ENCODE measurements around the gene AHCYL2.

Gene AHCYL2

GRCh38 chr7:129433847-129434674 lies 209.2 kb downstream of the AHCYL2 start, which contains the start of gene STRIP2:
Gene STRIP2 (plus strand): TSS chr7:129434432. CDS start chr7:129434473, 41 bp downstream.
- TF ChIP-seq CTCF (conservative IDR thresholded peaks at IDR 0.05; ENCODE audit: low read length), result peak; percentile 22; the same call in 1 of the 2 replicates
- peak within 1 kb of the TSS; percentile 87 for H3K4me3 ChIP-seq (ENCODE audit: low read length)
- DNase-seq (ENCODE audit: low read depth), result peak; percentile 62

GRCh38 chr7:129434675-129435318 lies 210.0 kb downstream of the AHCYL2 start:
- peak overlapping the region; percentile 87 for H3K4me3 ChIP-seq (ENCODE audit: low read length)
- no peak for TF ChIP-seq CTCF (conservative IDR thresholded peaks at IDR 0.05; ENCODE audit: low read length)
- DNase-seq (ENCODE audit: low read depth), result no peak

- TF ChIP-seq CTCF (conservative IDR thresholded peaks at IDR 0.05; ENCODE audit: low read length), result no peak
- H3K4me3 ChIP-seq (ENCODE audit: low read length), result peak overlapping the region; percentile 87
- no peak for DNase-seq (ENCODE audit: low read depth)
Observed at GRCh38 chr7:129435414-129435829, 210.6 kb downstream of the AHCYL2 start.

GRCh38 chr7:129436335-129436923 lies 211.6 kb downstream of the AHCYL2 start:
- TF ChIP-seq CTCF (conservative IDR thresholded peaks at IDR 0.05; ENCODE audit: low read length), result no peak
- no peak overlapping the region for H3K4me3 ChIP-seq (ENCODE audit: low read length)
- DNase-seq (ENCODE audit: low read depth), result no peak

- H3K4me3 ChIP-seq (ENCODE audit: low read length), result no peak overlapping the region
- no peak for TF ChIP-seq CTCF (conservative IDR thresholded peaks at IDR 0.05; ENCODE audit: low read length)
- no peak for DNase-seq (ENCODE audit: low read depth)
Observed at GRCh38 chr7:129437190-129437589, 212.4 kb downstream of the AHCYL2 start.

- no peak for DNase-seq (ENCODE audit: low read depth)
- no peak for TF ChIP-seq CTCF (conservative IDR thresholded peaks at IDR 0.05; ENCODE audit: low read length)
- no peak overlapping the region for H3K4me3 ChIP-seq (ENCODE audit: low read length)
Observed at GRCh38 chr7:129438281-129438838, 213.5 kb downstream of the AHCYL2 start.

Measured in AG10803 (cell line).